Astrocyte (in vitro differentiated cells and primary cell): ENCODE results near the gene SLC25A42. TPM values are rescaled to one million over a fixed set of nuclear protein-coding genes. Genes with fewer than 3 reads are reported as not detected.

Experiments
- DNase-seq: peaks from one replicate; pipeline ENCODE4 v3.0.0-alpha.2; 2010; ENCODE audit warnings: low read depth
- FAIRE-seq: peaks from 2 replicates; lab custom pipeline; 2011; peaks lifted over from hg19 to GRCh38; lab: Jason Lieb, UNC
- H2AFZ ChIP-seq: 2 replicates; pipeline ENCODE4 v1.6.0; 2012; ENCODE audit warnings: low read depth, low read length, inconsistent platforms
- H3K27ac ChIP-seq: 2 replicates; pipeline ENCODE4 v1.5.1; 2011; ENCODE audit warnings: low read depth, low read length, inconsistent platforms
- H3K27me3 ChIP-seq: 2 replicates; pipeline ENCODE4 v1.6.0; 2011; ENCODE audit warnings: low read length, inconsistent platforms; ENCODE audit not compliant: insufficient read depth
- H3K36me3 ChIP-seq: 2 replicates; pipeline ENCODE4 v1.5.1; 2011; ENCODE audit warnings: low read length, inconsistent platforms; ENCODE audit not compliant: insufficient read depth
- H3K4me1 ChIP-seq: 2 replicates; pipeline ENCODE4 v1.5.1; 2011; ENCODE audit warnings: low read length, inconsistent platforms; ENCODE audit not compliant: insufficient read depth
- H3K4me2 ChIP-seq: 2 replicates; pipeline ENCODE4 v1.6.0; 2012; ENCODE audit warnings: low read length, inconsistent platforms
- H3K4me3 ChIP-seq: 2 replicates; pipeline ENCODE4 v1.5.1; 2011; ENCODE audit warnings: low read depth, mild to moderate bottlenecking, low read length, inconsistent platforms; ENCODE audit not compliant: insufficient read depth
- H3K79me2 ChIP-seq: 2 replicates; pipeline ENCODE4 v1.6.0; 2012; ENCODE audit warnings: mild to moderate bottlenecking, low read length, inconsistent platforms; ENCODE audit not compliant: insufficient read depth
- H3K9ac ChIP-seq: 2 replicates; pipeline ENCODE4 v1.6.0; 2012; ENCODE audit warnings: mild to moderate bottlenecking, low read length, inconsistent platforms
- H3K9me3 ChIP-seq: 2 replicates; pipeline ENCODE4 v1.5.1; 2012; ENCODE audit warnings: low read depth, mild to moderate bottlenecking, low read length, inconsistent platforms; ENCODE audit not compliant: insufficient read depth
- H4K20me1 ChIP-seq: 2 replicates; pipeline ENCODE4 v1.6.0; 2012; ENCODE audit warnings: low read length, inconsistent platforms; ENCODE audit not compliant: insufficient read depth
- H3K27ac Mint-ChIP-seq: one replicate; pipeline ENCODE4 v1.8.0; 2021; ENCODE audit warnings: mild to moderate bottlenecking, mixed read lengths; ENCODE audit not compliant: unreplicated experiment
- H3K27me3 Mint-ChIP-seq: one replicate; pipeline ENCODE4 v1.8.0; 2021; ENCODE audit warnings: low read depth, mixed read lengths; ENCODE audit not compliant: unreplicated experiment
- H3K36me3 Mint-ChIP-seq: one replicate; pipeline ENCODE4 v1.8.0; 2021; ENCODE audit warnings: low read depth, mixed read lengths; ENCODE audit not compliant: unreplicated experiment
- H3K4me1 Mint-ChIP-seq: one replicate; pipeline ENCODE4 v1.8.0; 2021; ENCODE audit warnings: low read depth, mixed read lengths; ENCODE audit not compliant: unreplicated experiment
- H3K4me3 Mint-ChIP-seq: one replicate; pipeline ENCODE4 v1.8.0; 2021; ENCODE audit warnings: mild to moderate bottlenecking, moderate library complexity, mixed read lengths; ENCODE audit not compliant: unreplicated experiment
- H3K9me3 Mint-ChIP-seq: one replicate; pipeline ENCODE4 v1.8.0; 2021; ENCODE audit warnings: mild to moderate bottlenecking, mixed read lengths; ENCODE audit not compliant: unreplicated experiment
- EZH2 ChIP-seq: IDR thresholded peaks from 2 replicates; pipeline ENCODE4 v1.6.1; 2012; ENCODE audit warnings: mild to moderate bottlenecking, low read length, inconsistent platforms; ENCODE audit not compliant: insufficient read depth
- total RNA-seq: library from RNA; stranded (reverse); gene quantifications from 2 replicates; pipeline ENCODE4 v1.2.1, GENCODE V29; 2021
- TF ChIP-seq, protein P1 (sequence below): IDR thresholded peaks from 2 replicates; pipeline ENCODE4 v1.5.1; 2011; ENCODE audit warnings: low read depth, mild to moderate bottlenecking, inconsistent platforms, low read length, moderate library complexity; ENCODE audit not compliant: insufficient read depth

SLC25A42 gene
- total RNA-seq, 1 donor from 2014 or later: 7.6 TPM

- Mint-ChIP-seq H3K27ac (no peak overlapping the region), H3K27me3 (no peaks in the 10 kb centered on the region), H3K4me1 (no peaks in the 10 kb centered on the region), H3K36me3 (peaks cover 13% of the 10 kb centered on the region), H3K9me3 (no peaks in the 10 kb centered on the region), H3K4me3 (no peak overlapping the region)
- Histone ChIP-seq H3K79me2 (peaks cover 43% of the 10 kb centered on the region), H3K36me3 (peaks cover 14% of the 10 kb centered on the region), H4K20me1 (peaks cover 48% of the 10 kb centered on the region), H3K4me1 (no peaks in the 10 kb centered on the region), H3K27me3 (no peaks in the 10 kb centered on the region), H3K9ac (no peak overlapping the region), H3K4me2 (no peak overlapping the region), H3K4me3 (no peak overlapping the region), H3K9me3 (no peaks in the 10 kb centered on the region), H3K27ac (no peak overlapping the region), H2AFZ (no peak overlapping the region)
- DNase-seq: no peak
- FAIRE-seq: no peak
- TF ChIP-seq, protein P1, sequence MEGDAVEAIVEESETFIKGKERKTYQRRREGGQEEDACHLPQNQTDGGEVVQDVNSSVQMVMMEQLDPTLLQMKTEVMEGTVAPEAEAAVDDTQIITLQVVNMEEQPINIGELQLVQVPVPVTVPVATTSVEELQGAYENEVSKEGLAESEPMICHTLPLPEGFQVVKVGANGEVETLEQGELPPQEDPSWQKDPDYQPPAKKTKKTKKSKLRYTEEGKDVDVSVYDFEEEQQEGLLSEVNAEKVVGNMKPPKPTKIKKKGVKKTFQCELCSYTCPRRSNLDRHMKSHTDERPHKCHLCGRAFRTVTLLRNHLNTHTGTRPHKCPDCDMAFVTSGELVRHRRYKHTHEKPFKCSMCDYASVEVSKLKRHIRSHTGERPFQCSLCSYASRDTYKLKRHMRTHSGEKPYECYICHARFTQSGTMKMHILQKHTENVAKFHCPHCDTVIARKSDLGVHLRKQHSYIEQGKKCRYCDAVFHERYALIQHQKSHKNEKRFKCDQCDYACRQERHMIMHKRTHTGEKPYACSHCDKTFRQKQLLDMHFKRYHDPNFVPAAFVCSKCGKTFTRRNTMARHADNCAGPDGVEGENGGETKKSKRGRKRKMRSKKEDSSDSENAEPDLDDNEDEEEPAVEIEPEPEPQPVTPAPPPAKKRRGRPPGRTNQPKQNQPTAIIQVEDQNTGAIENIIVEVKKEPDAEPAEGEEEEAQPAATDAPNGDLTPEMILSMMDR: no peak
- TF ChIP-seq EZH2: no peak
These were observed 20.3 kb upstream of the SLC25A42 start for GRCh38 chr19:19043481-19043880.

DNA sequence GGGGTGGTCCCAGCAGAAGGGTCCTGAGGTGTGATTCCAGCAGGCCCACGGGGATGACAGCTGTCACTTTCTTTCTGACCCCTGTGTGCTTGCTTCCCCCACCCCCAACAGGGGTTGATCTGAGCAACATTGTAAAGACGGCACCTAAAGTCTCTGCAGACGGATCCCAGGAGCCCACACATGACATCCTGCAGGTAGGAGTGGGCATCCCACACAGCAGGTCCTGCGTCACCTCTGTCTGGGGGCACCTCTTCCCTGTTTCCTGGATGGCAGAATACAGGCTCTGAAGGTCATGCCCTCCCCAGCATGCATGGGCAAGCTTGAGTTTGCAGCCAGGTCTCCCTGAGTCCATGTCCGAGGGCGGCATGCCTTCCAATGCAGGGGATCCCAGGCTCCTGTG, 19.9 kb upstream of the SLC25A42 start:
- peaks cover 13% of the 10 kb centered on the region for H3K36me3 Mint-ChIP-seq
- Histone ChIP-seq H2AFZ (no peak overlapping the region), H3K4me3 (no peak overlapping the region), H3K9ac (no peak overlapping the region), H3K79me2 (peaks cover 40% of the 10 kb centered on the region), H3K27me3 (no peaks in the 10 kb centered on the region), H3K27ac (no peak overlapping the region), H3K4me1 (no peaks in the 10 kb centered on the region), H3K4me2 (no peak overlapping the region), H4K20me1 (peaks cover 48% of the 10 kb centered on the region), H3K36me3 (peaks cover 14% of the 10 kb centered on the region), H3K9me3 (no peaks in the 10 kb centered on the region)
- H3K27me3 Mint-ChIP-seq: no peaks in the 10 kb centered on the region
- DNase-seq (no peak), FAIRE-seq (no peak)
- H3K4me1 Mint-ChIP-seq: no peaks in the 10 kb centered on the region
- H3K27ac Mint-ChIP-seq: no peak overlapping the region
- H3K4me3 Mint-ChIP-seq: no peak overlapping the region
- no peaks in the 10 kb centered on the region for H3K9me3 Mint-ChIP-seq
- TF ChIP-seq EZH2: no peak
- TF ChIP-seq, protein P1: no peak

GRCh38 chr19:19049406-19049805, 14.4 kb upstream of the SLC25A42 start:
- FAIRE-seq (no peak), DNase-seq (no peak)
- Mint-ChIP-seq H3K36me3 (peaks cover 18% of the 10 kb centered on the region), H3K27ac (no peak overlapping the region), H3K27me3 (no peaks in the 10 kb centered on the region), H3K4me3 (no peak overlapping the region), H3K9me3 (no peaks in the 10 kb centered on the region), H3K4me1 (peaks cover 10% of the 10 kb centered on the region)
- H3K36me3 ChIP-seq: peaks cover 21% of the 10 kb centered on the region
- H3K9me3 ChIP-seq: no peaks in the 10 kb centered on the region
- H2AFZ ChIP-seq: no peak overlapping the region
- no peaks in the 10 kb centered on the region for H3K4me1 ChIP-seq
- H3K27me3 ChIP-seq: no peaks in the 10 kb centered on the region
- H3K27ac ChIP-seq: no peak overlapping the region
- H3K79me2 ChIP-seq: peaks cover 4% of the 10 kb centered on the region
- H3K4me2 ChIP-seq: no peak overlapping the region
- no peak overlapping the region for H3K4me3 ChIP-seq
- H3K9ac ChIP-seq: no peak overlapping the region
- peaks cover 14% of the 10 kb centered on the region for H4K20me1 ChIP-seq
- TF ChIP-seq, protein P1: no peak
- no peak for TF ChIP-seq EZH2
